OCI-LY3 (cell line): ENCODE results near the gene INTS6.

Source experiments
- EZH2phosphoT487 ChIP-seq: fragments of 200-600 bp; shearing (Covaris generic); IDR thresholded peaks from 2 replicates; pipeline ENCODE4 v1.6.1; 2018; ENCODE audit warnings: antibody characterized with exemption, mixed run types, low read depth
- TF ChIP-seq, protein P1 (sequence below): fragments of 200-600, 300-600 bp; sonication (generic); IDR thresholded peaks from 2 replicates; pipeline ENCODE4 v1.5.1; 2014; ENCODE audit warnings: antibody characterized with exemption, low read length, low read depth

DNA sequence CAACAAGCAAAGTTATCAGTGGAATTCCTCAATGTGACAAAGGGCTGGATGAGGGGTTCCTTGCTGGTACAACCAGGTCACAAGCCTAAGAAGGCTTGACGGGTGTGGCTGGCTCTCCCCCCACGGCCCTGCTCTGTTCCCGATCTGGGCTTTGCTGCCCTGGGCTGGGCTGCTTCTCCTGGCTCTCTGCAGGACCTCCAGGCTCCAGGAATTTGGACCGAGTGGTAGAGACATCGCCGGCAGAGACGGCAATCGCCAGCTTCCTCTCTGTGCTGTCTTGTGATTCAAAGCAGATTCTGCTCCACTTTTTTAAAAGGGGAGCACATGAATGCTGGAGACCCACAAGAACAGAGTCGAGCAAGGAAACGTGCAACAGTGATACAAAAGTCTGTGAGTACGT lies 113.5 kb downstream of the INTS6 start, which contains the start of gene SERPINE3:
- TF ChIP-seq, protein P1, sequence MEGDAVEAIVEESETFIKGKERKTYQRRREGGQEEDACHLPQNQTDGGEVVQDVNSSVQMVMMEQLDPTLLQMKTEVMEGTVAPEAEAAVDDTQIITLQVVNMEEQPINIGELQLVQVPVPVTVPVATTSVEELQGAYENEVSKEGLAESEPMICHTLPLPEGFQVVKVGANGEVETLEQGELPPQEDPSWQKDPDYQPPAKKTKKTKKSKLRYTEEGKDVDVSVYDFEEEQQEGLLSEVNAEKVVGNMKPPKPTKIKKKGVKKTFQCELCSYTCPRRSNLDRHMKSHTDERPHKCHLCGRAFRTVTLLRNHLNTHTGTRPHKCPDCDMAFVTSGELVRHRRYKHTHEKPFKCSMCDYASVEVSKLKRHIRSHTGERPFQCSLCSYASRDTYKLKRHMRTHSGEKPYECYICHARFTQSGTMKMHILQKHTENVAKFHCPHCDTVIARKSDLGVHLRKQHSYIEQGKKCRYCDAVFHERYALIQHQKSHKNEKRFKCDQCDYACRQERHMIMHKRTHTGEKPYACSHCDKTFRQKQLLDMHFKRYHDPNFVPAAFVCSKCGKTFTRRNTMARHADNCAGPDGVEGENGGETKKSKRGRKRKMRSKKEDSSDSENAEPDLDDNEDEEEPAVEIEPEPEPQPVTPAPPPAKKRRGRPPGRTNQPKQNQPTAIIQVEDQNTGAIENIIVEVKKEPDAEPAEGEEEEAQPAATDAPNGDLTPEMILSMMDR: no peak
- TF ChIP-seq EZH2phosphoT487: no peak
